Measurements from ENCODE around the gene RREB1.

RREB1 gene

GRCh38 chr6:7134999-7135745 lies 27.4 kb downstream of the RREB1 start:
- TF ChIP-seq Cebpa-rat (IDR thresholded peaks at IDR 0.05): no peak
- peaks cover 64 to 100% (median 95%) of the 10 kb centered on the region in 11 experiments for H4K20me1 ChIP-seq
- H3K4me2 ChIP-seq: peak overlapping the region in 10 of 11 experiments; percentile 0 to 96 (median 57); a peak in 6 of 22 replicates
- H3K27ac ChIP-seq: peak overlapping the region in 1 of 11 experiments; percentile 7; a peak in 1 of 22 replicates
- H3K4me3 ChIP-seq: no peak overlapping the region
- H3K9ac ChIP-seq: no peak overlapping the region
- peaks cover 55 to 92% (median 69%) of the 10 kb centered on the region in 10 experiments for H3K4me1 ChIP-seq
- no peaks in the 10 kb centered on the region for H3K27me3 ChIP-seq
- H3K9me3 ChIP-seq (replicated peaks in 1 of 11): no peaks in the 10 kb centered on the region
- H3K36me3 ChIP-seq: peaks cover 0 to 41% (median 10%) of the 10 kb centered on the region in 11 experiments; a peak in 11 of 22 replicates

DNA sequence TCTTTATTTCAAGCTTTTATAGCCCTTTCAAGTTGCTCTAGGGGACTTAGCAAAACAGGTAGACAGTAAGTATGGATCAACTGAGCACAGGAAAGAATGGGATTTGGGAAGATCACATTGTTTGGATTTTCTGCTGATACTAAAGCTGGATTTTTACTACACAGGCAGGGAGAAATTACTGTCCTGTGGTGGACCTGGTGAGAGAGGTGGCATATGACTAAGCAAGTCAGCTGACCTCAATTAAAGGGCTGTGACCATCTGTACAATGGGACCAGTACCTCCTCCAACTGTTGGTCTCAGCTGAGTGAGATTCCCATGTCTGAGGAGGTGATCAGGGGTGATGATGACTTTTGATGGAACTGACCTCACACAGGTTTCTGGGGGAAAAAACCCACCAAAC lies 28.0 kb downstream of the RREB1 start:
- Histone ChIP-seq H4K20me1 (peaks cover 61 to 100% (median 95%) of the 10 kb centered on the region in 11 experiments), H3K4me2 (peak overlapping the region; percentile 12 to 96 (median 87); a peak in 13 of 22 replicates)
- no peak for TF ChIP-seq Cebpa-rat (IDR thresholded peaks at IDR 0.05)

DNA sequence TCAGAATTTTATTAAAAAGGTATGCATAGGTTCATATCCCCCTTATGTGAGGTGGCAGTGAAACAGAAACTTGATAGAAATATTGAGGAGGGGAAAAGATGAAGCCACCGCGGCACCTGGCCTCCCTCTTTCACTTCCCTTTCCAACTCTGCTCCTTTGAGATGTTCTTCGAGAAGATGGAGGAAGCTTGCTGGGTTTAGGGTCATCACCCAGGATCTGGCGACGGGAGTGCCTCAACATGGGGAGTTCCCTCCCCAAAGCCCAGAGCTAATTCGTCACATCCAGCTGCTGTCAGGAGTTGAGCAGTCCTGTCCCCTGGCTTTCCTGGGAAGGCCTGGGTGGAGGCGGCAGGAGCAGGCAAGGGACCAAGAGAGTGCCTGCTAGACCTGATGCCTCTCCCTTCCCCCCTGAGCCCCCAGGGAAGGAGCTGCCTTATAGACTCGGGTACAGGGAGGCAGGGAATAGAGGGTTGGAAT lies 29.1 kb downstream of the RREB1 start:
- H3K9ac ChIP-seq: peak overlapping the region in 9 of 11 experiments; percentile 26 to 66 (median 48); a peak in 17 of 22 replicates
- H3K4me2 ChIP-seq: peak overlapping the region; percentile 84 to 96 (median 88)

More for the DNA sequence above, 28.0 kb downstream of the RREB1 start:
- H3K27ac ChIP-seq: peak overlapping the region in 2 of 11 experiments; percentile 7 to 80; a peak in 1 of 22 replicates
- no peaks in the 10 kb centered on the region for H3K27me3 ChIP-seq
- no peaks in the 10 kb centered on the region for H3K9me3 ChIP-seq (replicated peaks in 1 of 11)
- peaks cover 0 to 35% (median 5%) of the 10 kb centered on the region in 11 experiments; a peak in 10 of 22 replicates for H3K36me3 ChIP-seq
- H3K4me1 ChIP-seq: peaks cover 58 to 92% (median 71%) of the 10 kb centered on the region in 10 experiments
- no peak overlapping the region for H3K4me3 ChIP-seq
- no peak overlapping the region for H3K9ac ChIP-seq

DNA sequence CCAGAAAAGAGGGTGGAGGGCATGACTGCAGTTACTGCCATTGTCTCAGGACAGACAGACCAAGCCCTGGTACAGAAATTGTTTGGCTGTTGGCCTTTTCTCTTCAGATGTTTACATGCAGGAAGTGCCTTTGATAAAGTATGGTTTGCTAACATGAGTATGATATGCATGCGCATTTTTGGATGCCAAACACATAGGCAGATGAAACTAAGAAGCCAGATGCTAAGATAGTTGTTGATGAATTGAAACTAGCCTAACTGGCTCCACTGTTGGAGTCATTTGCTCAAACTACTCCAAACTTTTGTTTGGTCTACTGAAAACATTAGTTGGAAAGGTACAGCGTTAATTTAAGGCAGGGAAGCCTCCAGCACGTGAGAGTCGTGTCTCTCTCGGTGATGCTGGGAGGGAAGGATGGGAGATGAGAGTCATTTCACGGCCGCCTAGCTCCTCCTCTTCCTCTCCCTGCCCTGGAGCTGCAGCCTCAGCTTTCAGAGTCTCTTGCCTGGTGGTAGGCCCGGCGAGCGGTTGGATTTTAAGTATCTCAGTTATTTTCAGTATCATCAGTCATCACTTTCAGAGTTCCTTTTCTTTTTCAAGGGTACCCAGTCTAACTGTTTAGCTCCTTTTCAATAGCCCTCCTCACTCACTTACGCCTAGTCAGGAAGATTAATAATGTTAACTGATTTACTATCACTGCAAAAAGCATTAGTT lies 29.7 kb downstream of the RREB1 start:
- Histone ChIP-seq H3K27ac (peak overlapping the region; percentile 14 to 80 (median 66); a peak in 21 of 22 replicates), H3K4me2 (peak overlapping the region; percentile 84 to 96 (median 88)), H3K4me1 (peaks cover 61 to 88% (median 76%) of the 10 kb centered on the region in 10 experiments)

More for the DNA sequence above, 29.1 kb downstream of the RREB1 start:
- Histone ChIP-seq H4K20me1 (peaks cover 60 to 99% (median 94%) of the 10 kb centered on the region in 11 experiments), H3K4me1 (peaks cover 61 to 88% (median 76%) of the 10 kb centered on the region in 10 experiments), H3K27ac (peak overlapping the region; percentile 14 to 80 (median 66); a peak in 21 of 22 replicates), H3K9me3 (replicated peaks in 1 of 11) (no peaks in the 10 kb centered on the region), H3K4me3 (peak overlapping the region; percentile 2 to 45 (median 30); a peak in 16 of 20 replicates), H3K36me3 (peaks cover 0 to 23% (median 5%) of the 10 kb centered on the region in 11 experiments; a peak in 10 of 22 replicates), H3K27me3 (no peaks in the 10 kb centered on the region)
- no peak for TF ChIP-seq Cebpa-rat (IDR thresholded peaks at IDR 0.05)

DNA sequence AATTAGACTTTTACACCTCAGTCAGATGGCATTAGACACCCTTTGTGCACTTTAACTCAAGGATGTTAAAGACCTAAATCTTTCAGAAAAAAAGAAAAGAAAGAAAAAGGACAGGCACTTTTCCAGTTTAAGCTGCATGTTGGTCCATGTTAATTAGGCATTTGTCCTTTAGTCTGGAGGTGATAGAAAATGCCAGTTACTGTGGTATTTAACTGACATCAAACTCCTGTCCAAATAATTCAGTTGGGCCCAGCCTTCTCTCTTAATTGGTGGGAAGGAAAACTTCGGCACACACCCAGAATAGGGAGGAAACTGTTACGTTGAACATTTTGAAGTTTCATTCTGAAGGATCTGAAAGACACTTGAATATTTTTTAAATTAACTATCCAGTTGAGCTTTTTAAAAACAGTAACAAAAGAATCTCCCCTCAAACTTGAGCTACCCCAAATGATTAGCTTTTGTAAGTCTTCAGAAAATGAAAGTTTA lies 30.3 kb downstream of the RREB1 start:
- Histone ChIP-seq H4K20me1 (peaks cover 60 to 99% (median 94%) of the 10 kb centered on the region in 11 experiments), H3K27ac (peak overlapping the region in 10 of 11 experiments; percentile 39 to 80 (median 68); a peak in 21 of 22 replicates), H3K4me1 (peaks cover 65 to 88% (median 78%) of the 10 kb centered on the region in 10 experiments), H3K27me3 (no peaks in the 10 kb centered on the region), H3K9ac (peak overlapping the region; percentile 26 to 66 (median 41); a peak in 20 of 22 replicates), H3K4me2 (peak overlapping the region; percentile 84 to 96 (median 88)), H3K36me3 (peaks cover 0 to 23% (median 2%) of the 10 kb centered on the region in 11 experiments; a peak in 11 of 22 replicates), H3K4me3 (peak overlapping the region in 9 of 10 experiments; percentile 2 to 45 (median 26); a peak in 7 of 20 replicates), H3K9me3 (replicated peaks in 1 of 11) (no peaks in the 10 kb centered on the region)
- TF ChIP-seq Cebpa-rat (IDR thresholded peaks at IDR 0.05): no peak

More for the DNA sequence above, 29.7 kb downstream of the RREB1 start:
- TF ChIP-seq Cebpa-rat (IDR thresholded peaks at IDR 0.05): no peak
- no peaks in the 10 kb centered on the region for H3K9me3 ChIP-seq (replicated peaks in 1 of 11)
- peaks cover 60 to 99% (median 94%) of the 10 kb centered on the region in 11 experiments for H4K20me1 ChIP-seq
- H3K4me3 ChIP-seq: peak overlapping the region; percentile 2 to 45 (median 30); a peak in 17 of 20 replicates
- peak overlapping the region; percentile 26 to 66 (median 41); a peak in 20 of 22 replicates for H3K9ac ChIP-seq
- H3K27me3 ChIP-seq: no peaks in the 10 kb centered on the region
- H3K36me3 ChIP-seq: peaks cover 0 to 23% (median 5%) of the 10 kb centered on the region in 11 experiments; a peak in 11 of 22 replicates

GRCh38 chr6:7138921-7139358 lies 31.2 kb downstream of the RREB1 start:
- H3K27ac ChIP-seq: 0 out of 22 replicates have a peak overlapping the region, but pooled peaks of 2 of the 11 experiments have one; percentile 13 to 72
- H3K9ac ChIP-seq: no peak overlapping the region

GRCh38 chr6:7139835-7140470 lies 32.2 kb downstream of the RREB1 start:
- Histone ChIP-seq H3K27me3 (no peaks in the 10 kb centered on the region), H3K27ac (peak overlapping the region in 4 of 11 experiments; percentile 86 to 92 (median 88); a peak in 4 of 22 replicates), H3K4me3 (peak overlapping the region in 4 of 10 experiments; percentile 63 to 71 (median 68); a peak in 4 of 20 replicates), H3K4me1 (peaks cover 79 to 93% (median 90%) of the 10 kb centered on the region in 10 experiments), H3K4me2 (peak overlapping the region; percentile 88 to 99 (median 96)), H3K9me3 (replicated peaks in 1 of 11) (no peaks in the 10 kb centered on the region), H3K36me3 (peaks cover 0 to 21% (median 0%) of the 10 kb centered on the region in 11 experiments; a peak in 8 of 22 replicates), H3K9ac (peak overlapping the region in 8 of 11 experiments; percentile 81 to 90 (median 88); a peak in 10 of 22 replicates), H4K20me1 (peaks cover 58 to 99% (median 92%) of the 10 kb centered on the region in 11 experiments)
- no peak for TF ChIP-seq Cebpa-rat (IDR thresholded peaks at IDR 0.05)

More at GRCh38 chr6:7138921-7139358, 31.2 kb downstream of the RREB1 start:
- peaks cover 72 to 94% (median 85%) of the 10 kb centered on the region in 10 experiments for H3K4me1 ChIP-seq
- H4K20me1 ChIP-seq: peaks cover 60 to 99% (median 92%) of the 10 kb centered on the region in 11 experiments
- no peak overlapping the region for H3K4me3 ChIP-seq
- no peak for TF ChIP-seq Cebpa-rat (IDR thresholded peaks at IDR 0.05)
- H3K4me2 ChIP-seq: peak overlapping the region in 9 of 11 experiments; percentile 18 to 96 (median 87); a peak in 13 of 22 replicates
- H3K9me3 ChIP-seq (replicated peaks in 1 of 11): no peaks in the 10 kb centered on the region
- peaks cover 0 to 21% (median 0%) of the 10 kb centered on the region in 11 experiments; a peak in 8 of 22 replicates for H3K36me3 ChIP-seq
- no peaks in the 10 kb centered on the region for H3K27me3 ChIP-seq

Data from BLaER1 treated with 17β-estradiol and CSF1 and Interleukin-3, amounts not matched to agents 10 nM and 100 nM (cell line).